ENCODE data around the gene C9.

- TF ChIP-seq REST (IDR thresholded peaks at IDR 0.05; ENCODE audit: insufficient read depth in 1 of 2, low read depth in 2 of 2, low read length in 2 of 2) (no peak), TAF1 (IDR thresholded peaks at IDR 0.05; ENCODE audit: borderline replicate concordance, insufficient read depth, low read length) (no peak), POLR2AphosphoS5 (IDR thresholded peaks at IDR 0.05; ENCODE audit: low read depth, low read length) (no peak)
Observed at GRCh38 chr5:39394946-39395345, 30.7 kb upstream of the C9 start.

All from PFSK-1 (cell line).